ENCODE data around the gene PDE10A.

PDE10A gene

GRCh38 chr6:165545806-165546205 lies 117.2 kb downstream of the PDE10A start:
- TF ChIP-seq, protein P1, sequence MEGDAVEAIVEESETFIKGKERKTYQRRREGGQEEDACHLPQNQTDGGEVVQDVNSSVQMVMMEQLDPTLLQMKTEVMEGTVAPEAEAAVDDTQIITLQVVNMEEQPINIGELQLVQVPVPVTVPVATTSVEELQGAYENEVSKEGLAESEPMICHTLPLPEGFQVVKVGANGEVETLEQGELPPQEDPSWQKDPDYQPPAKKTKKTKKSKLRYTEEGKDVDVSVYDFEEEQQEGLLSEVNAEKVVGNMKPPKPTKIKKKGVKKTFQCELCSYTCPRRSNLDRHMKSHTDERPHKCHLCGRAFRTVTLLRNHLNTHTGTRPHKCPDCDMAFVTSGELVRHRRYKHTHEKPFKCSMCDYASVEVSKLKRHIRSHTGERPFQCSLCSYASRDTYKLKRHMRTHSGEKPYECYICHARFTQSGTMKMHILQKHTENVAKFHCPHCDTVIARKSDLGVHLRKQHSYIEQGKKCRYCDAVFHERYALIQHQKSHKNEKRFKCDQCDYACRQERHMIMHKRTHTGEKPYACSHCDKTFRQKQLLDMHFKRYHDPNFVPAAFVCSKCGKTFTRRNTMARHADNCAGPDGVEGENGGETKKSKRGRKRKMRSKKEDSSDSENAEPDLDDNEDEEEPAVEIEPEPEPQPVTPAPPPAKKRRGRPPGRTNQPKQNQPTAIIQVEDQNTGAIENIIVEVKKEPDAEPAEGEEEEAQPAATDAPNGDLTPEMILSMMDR (IDR thresholded peaks at IDR 0.05; ENCODE audit: low read depth, low read length, missing control alignments) = no peak
- no peak for DNase-seq (ENCODE audit: low read depth)
- no peak overlapping the region for H3K4me3 ChIP-seq (ENCODE audit: low read depth, low read length)

GRCh38 chr6:165543781-165544180 lies 119.3 kb downstream of the PDE10A start:
- H3K4me3 ChIP-seq (ENCODE audit: low read depth, low read length) = no peak overlapping the region
- DNase-seq (ENCODE audit: low read depth) = no peak
- TF ChIP-seq, protein P1 (IDR thresholded peaks at IDR 0.05; ENCODE audit: low read depth, low read length, missing control alignments) = no peak

DNA sequence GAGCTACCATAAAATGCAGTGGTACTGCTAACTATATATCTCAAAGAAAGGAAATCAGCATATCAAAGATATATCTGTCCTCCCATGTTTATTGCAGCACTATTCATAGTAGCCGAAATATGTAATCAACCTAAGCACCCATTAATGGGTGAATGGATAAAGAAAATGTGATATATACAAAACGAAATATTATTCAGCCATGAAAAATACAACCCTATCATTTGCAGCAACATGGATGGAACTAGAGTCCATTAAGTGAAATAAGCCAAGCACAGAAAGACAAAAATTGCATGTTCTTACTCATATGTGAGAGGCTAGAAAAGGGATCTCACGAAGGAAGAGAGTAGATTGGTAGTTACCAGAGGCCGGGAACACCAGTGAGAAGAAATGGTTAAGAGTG lies 126.1 kb downstream of the PDE10A start:
- no peak overlapping the region for H3K4me3 ChIP-seq (ENCODE audit: low read depth, low read length)
- TF ChIP-seq, protein P1 (IDR thresholded peaks at IDR 0.05; ENCODE audit: low read depth, low read length, missing control alignments) = no peak

GRCh38 chr6:165519316-165519715 lies 143.7 kb downstream of the PDE10A start:
- TF ChIP-seq, protein P1 (IDR thresholded peaks at IDR 0.05; ENCODE audit: low read depth, low read length, missing control alignments) = no peak
- H3K4me3 ChIP-seq (ENCODE audit: low read depth, low read length) = no peak overlapping the region
- no peak for DNase-seq (ENCODE audit: low read depth)

More for the DNA sequence above, 126.1 kb downstream of the PDE10A start:
- DNase-seq (ENCODE audit: low read depth) = no peak

DNA sequence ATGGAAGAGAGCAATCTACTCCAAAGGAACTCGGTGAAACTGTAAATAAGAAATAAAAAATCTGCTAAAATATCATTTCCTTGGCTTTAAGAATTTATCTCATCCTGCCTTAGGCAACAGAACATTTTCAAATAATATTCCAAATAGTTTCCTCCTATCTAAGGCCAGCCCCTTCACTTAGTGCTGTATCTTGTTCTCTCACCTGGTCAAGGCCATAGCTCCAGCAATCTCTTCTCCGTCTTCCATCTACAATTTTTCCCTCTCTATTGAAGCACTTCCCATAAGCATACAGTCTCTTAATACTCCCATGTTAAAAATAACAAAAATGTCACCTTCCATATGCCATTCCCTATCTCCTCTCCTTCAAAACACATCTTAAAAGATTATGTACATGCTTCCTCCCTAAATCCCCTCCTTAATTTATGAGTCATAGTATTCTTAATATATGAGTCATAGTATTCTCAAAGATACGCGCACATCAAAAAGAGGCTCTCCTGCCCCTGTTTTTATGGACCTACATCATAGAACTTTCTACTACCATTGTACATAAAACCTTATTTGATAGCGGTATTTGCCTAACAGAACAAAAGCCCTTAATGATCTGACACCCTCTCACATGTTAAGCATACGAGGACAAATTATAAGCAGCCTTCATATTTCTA lies 146.9 kb downstream of the PDE10A start:
- no peak for DNase-seq (ENCODE audit: low read depth)
- H3K4me3 ChIP-seq (ENCODE audit: low read depth, low read length) = no peak overlapping the region
- TF ChIP-seq, protein P1 (IDR thresholded peaks at IDR 0.05; ENCODE audit: low read depth, low read length, missing control alignments) = no peak

- H3K4me3 ChIP-seq (ENCODE audit: low read depth, low read length) = no peak overlapping the region
- DNase-seq (ENCODE audit: low read depth) = no peak
- TF ChIP-seq, protein P1 (IDR thresholded peaks at IDR 0.05; ENCODE audit: low read depth, low read length, missing control alignments) = no peak
These were observed 148.4 kb downstream of the PDE10A start for GRCh38 chr6:165514621-165515020.

- no peak overlapping the region for H3K4me3 ChIP-seq (ENCODE audit: low read depth, low read length)
- DNase-seq (ENCODE audit: low read depth) = no peak
- TF ChIP-seq, protein P1 (IDR thresholded peaks at IDR 0.05; ENCODE audit: low read depth, low read length, missing control alignments) = no peak
These were observed 151.2 kb downstream of the PDE10A start for GRCh38 chr6:165511807-165512206.
